Mesothelial cell of epicardium (in vitro differentiated cells): Measurements from ENCODE around the gene ASPHD2. TPM values are rescaled to one million over a fixed set of nuclear protein-coding genes. Genes with fewer than 3 reads are reported as not detected.
"Not testable (repeated sequence)": the region's sequence is repeated elsewhere in the genome, so short reads cannot be mapped to it uniquely, and the experiment has no call there.

ENCODE experiments used
- DNase-seq, 2 experiments: peaks; one replicate each; pipeline ENCODE4 v3.0.0; 2021; ENCODE audit warnings: low spot score in 2 of 2; ENCODE audit not compliant: unreplicated experiment in 2 of 2
- H3K27ac Mint-ChIP-seq: 2 replicates; pipeline ENCODE4 v1.8.0; 2021; ENCODE audit warnings: mixed read lengths
- H3K27me3 Mint-ChIP-seq: 2 replicates; pipeline ENCODE4 v1.8.0; 2021; ENCODE audit warnings: low read depth, mixed read lengths
- H3K36me3 Mint-ChIP-seq: 2 replicates; pipeline ENCODE4 v1.8.0; 2021; ENCODE audit warnings: mixed read lengths
- H3K4me1 Mint-ChIP-seq: 2 replicates; pipeline ENCODE4 v1.8.0; 2021; ENCODE audit warnings: mixed read lengths
- H3K4me3 Mint-ChIP-seq: 2 replicates; pipeline ENCODE4 v1.8.0; 2021; ENCODE audit warnings: mild to moderate bottlenecking, moderate library complexity, mixed read lengths
- H3K9me3 Mint-ChIP-seq: 2 replicates; pipeline ENCODE4 v1.8.0; 2021; ENCODE audit warnings: mixed read lengths
- CTCF ChIP-seq: fragments of 200-600 bp; sonication (generic); IDR thresholded peaks from one replicate; pipeline ENCODE4 v1.5.0; 2021; ENCODE audit warnings: antibody characterized with exemption; ENCODE audit not compliant: unreplicated experiment
- total RNA-seq: library from RNA; stranded (reverse); gene quantifications from 3 replicates; pipeline ENCODE4 v1.2.1, GENCODE V29; 2021

Gene ASPHD2
- total RNA-seq, 1 donor from 2014 or later: 2.5 TPM

DNA sequence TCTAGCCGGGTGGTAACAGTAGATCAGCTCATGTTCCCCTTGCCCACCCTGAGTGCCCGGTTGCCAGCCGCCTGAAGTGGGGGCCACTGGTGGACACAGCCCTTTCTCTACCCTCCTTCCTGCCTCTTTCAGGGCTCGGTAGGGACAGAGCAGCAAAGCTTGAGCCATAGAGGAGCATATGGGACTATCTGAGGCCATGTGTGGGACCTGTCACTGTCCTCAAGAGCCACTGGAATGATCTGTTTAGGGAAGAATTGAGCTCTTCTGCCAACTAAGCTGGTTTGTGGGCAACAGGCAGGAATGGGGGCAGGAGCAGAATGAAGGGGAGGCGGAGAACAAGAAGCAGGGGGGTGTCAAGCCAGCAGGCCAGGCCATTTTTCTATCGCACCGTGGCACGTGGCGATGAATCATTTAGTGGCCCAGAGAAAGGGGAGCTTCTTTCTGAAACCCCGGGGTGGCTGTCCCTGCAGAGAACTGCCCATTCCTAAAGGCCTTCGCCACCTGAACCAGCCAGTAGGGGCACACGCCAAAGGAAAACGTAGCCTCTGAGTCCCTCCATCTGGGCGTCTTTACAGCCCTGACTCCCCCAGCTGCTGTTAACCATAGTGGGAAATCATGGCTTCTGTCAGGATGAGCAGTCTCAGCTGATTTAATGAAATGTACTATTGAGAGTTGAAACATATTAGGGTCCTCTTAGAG is 8.8 kb downstream of the ASPHD2 start:
- no peak overlapping the region for H3K27ac Mint-ChIP-seq
- no peaks in the 10 kb centered on the region for H3K36me3 Mint-ChIP-seq
- H3K4me1 Mint-ChIP-seq: no peaks in the 10 kb centered on the region
- H3K9me3 Mint-ChIP-seq: no peaks in the 10 kb centered on the region
- no peak for TF ChIP-seq CTCF
- DNase-seq: no peak
- H3K4me3 Mint-ChIP-seq: no peak overlapping the region
- H3K27me3 Mint-ChIP-seq: no peaks in the 10 kb centered on the region

DNA sequence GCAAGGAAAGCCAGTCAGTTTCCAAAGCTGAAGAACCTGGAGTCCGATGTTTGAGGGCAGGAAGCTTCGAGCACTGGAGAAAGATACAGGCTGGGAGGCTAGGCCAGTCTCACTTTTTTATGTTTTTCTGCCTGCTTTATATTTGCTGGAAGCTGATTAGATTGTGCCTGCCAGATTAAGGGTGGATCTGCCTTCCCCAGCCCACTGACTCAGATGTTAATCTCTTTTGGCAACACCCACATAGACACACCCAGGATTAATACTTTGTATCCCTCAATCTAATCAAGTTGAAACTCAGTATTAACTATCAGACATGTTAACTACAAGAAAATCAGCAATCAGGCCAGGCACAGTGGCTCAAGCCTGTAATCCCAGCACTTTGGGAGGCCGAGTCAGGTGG is 9.7 kb downstream of the ASPHD2 start:
- H3K9me3 Mint-ChIP-seq, H3K4me1 Mint-ChIP-seq, H3K27ac Mint-ChIP-seq, H3K4me3 Mint-ChIP-seq, H3K36me3 Mint-ChIP-seq, H3K27me3 Mint-ChIP-seq, DNase-seq: not testable (repeated sequence)

DNA sequence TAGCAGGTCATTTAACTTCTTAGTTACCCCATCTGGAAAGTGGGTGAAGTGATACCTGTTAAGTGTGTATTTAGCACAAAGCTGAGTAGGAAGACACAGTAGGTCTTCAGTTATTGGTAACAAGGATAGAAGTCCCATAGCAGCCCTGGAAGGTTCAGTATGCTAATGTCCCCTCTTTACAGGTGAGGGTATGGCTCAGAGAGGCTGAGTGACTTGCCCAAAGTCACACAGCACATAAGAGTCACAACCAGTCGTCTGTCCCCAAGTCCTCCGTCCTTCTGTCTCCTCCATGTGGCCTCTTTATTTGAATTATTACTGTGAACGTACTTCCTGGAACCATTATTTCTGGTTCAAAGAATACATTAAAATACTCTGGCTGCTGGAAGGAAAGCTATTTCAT is 10.5 kb downstream of the ASPHD2 start:
- TF ChIP-seq CTCF: no peak
- no peaks in the 10 kb centered on the region for H3K4me1 Mint-ChIP-seq
- no peaks in the 10 kb centered on the region for H3K27me3 Mint-ChIP-seq
- H3K27ac Mint-ChIP-seq: no peak overlapping the region
- no peaks in the 10 kb centered on the region for H3K36me3 Mint-ChIP-seq
- H3K4me3 Mint-ChIP-seq: no peak overlapping the region
- no peak for DNase-seq
- no peaks in the 10 kb centered on the region for H3K9me3 Mint-ChIP-seq

GRCh38 chr22:26442086-26442756 is 13.2 kb downstream of the ASPHD2 start:
- no peaks in the 10 kb centered on the region for H3K36me3 Mint-ChIP-seq
- no peak for DNase-seq
- no peak overlapping the region for H3K27ac Mint-ChIP-seq
- no peaks in the 10 kb centered on the region for H3K4me1 Mint-ChIP-seq
- no peak for TF ChIP-seq CTCF
- no peaks in the 10 kb centered on the region for H3K27me3 Mint-ChIP-seq
- no peaks in the 10 kb centered on the region for H3K9me3 Mint-ChIP-seq
- no peak overlapping the region for H3K4me3 Mint-ChIP-seq

DNA sequence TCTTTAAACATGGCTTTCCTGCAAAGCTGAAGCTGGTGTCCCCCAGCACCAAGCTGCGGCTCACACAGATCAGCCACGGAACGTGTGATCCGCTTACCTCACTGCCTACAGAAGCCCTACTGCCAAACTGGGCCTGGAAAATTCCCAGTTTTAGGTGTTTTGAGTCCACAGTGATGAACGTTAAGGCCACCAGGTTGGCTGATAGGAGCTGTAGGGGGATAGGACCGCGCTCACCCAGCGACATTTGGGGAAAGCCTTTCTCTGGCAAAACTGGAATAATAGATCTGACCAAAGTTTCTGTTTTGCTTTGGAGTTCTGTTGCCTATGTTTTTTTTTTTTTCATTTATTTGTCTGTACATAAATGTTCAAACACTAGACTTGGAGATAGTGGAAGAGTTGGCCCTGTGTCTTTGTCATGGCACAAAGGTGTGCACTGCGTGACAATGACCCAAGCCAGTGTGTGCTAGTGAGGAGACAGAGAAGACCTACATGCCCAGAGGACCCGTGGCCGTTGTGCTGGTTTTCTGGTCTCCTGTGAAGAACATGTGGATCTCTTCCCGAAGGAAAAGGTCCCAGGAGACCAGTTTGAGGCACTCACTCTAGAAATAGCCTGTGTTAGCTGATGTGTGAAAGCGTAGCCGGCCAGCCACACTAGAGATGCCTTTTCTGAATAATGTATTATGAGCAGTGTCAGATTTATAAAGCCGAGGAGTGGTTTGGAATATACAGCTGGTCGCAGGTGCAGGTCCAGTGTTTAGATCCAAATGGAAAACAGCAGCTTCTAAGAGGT is 15.0 kb downstream of the ASPHD2 start:
- no peak overlapping the region for H3K4me3 Mint-ChIP-seq
- TF ChIP-seq CTCF: no peak
- no peaks in the 10 kb centered on the region for H3K9me3 Mint-ChIP-seq
- no peaks in the 10 kb centered on the region for H3K4me1 Mint-ChIP-seq
- H3K27me3 Mint-ChIP-seq: no peaks in the 10 kb centered on the region
- no peaks in the 10 kb centered on the region for H3K36me3 Mint-ChIP-seq
- H3K27ac Mint-ChIP-seq: no peak overlapping the region
- no peak for DNase-seq

- no peaks in the 10 kb centered on the region for H3K4me1 Mint-ChIP-seq
- no peaks in the 10 kb centered on the region for H3K9me3 Mint-ChIP-seq
- H3K4me3 Mint-ChIP-seq: no peak overlapping the region
- no peak for DNase-seq
- TF ChIP-seq CTCF: no peak
- no peaks in the 10 kb centered on the region for H3K27me3 Mint-ChIP-seq
- no peaks in the 10 kb centered on the region for H3K36me3 Mint-ChIP-seq
- no peak overlapping the region for H3K27ac Mint-ChIP-seq
Observed at GRCh38 chr22:26444777-26445176, 15.7 kb downstream of the ASPHD2 start.
